HUES48 (cell line): ENCODE measurements around the gene NR3C2.
"Not testable (repeated sequence)": the region's sequence is repeated elsewhere in the genome, so short reads cannot be mapped to it uniquely, and the experiment has no call there.

Experiments
- H3K27ac ChIP-seq: one replicate; pipeline ENCODE4 v1.7.0; 2013; ENCODE audit warnings: low read depth, low read length, inconsistent platforms
- H3K27me3 ChIP-seq: 2 replicates; pipeline ENCODE4 v1.6.1; 2013; ENCODE audit warnings: mild to moderate bottlenecking, low read length; ENCODE audit not compliant: control insufficient read depth, insufficient read depth
- H3K36me3 ChIP-seq: 2 replicates; pipeline ENCODE4 v1.6.1; 2013; ENCODE audit warnings: low read length; ENCODE audit not compliant: control insufficient read depth, insufficient read depth
- H3K4me1 ChIP-seq: 2 replicates; pipeline ENCODE4 v1.6.1; 2013; ENCODE audit warnings: mild to moderate bottlenecking, low read length; ENCODE audit not compliant: control insufficient read depth, insufficient read depth
- H3K4me3 ChIP-seq: 2 replicates; pipeline ENCODE4 v1.5.1; 2013; ENCODE audit warnings: mild to moderate bottlenecking, low read depth, low read length
- H3K9ac ChIP-seq: 2 replicates; pipeline ENCODE4 v1.6.1; 2013; ENCODE audit warnings: mild to moderate bottlenecking, low read depth, low read length, moderate library complexity
- H3K9me3 ChIP-seq: 2 replicates; pipeline ENCODE4 v1.6.1; 2013; ENCODE audit warnings: low read length; ENCODE audit not compliant: control insufficient read depth, insufficient read depth

NR3C2 gene

DNA sequence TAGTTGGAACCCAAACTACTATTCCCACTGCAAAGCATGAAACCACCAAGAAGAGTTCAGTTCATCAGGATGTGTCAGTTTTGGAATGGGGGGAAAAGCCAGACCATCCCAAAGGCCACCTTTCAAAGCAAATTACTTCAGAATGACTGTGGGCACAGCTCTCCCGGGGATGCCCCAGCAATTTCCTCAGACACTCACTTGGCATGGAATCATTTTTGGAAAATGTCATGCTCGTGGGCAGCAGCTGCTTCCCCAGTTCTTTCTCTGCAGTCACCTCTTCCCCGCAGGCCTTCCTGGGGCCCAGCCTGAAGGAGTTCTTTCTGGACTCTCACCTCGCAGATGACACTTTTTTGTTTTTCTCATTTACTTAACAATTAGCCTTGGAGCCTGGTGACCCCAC lies 350.3 kb downstream of the NR3C2 start:
- H3K36me3 ChIP-seq, result no peaks in the 10 kb centered on the region
- H3K27ac ChIP-seq, result no peak overlapping the region
- H3K4me3 ChIP-seq, result no peak overlapping the region
- H3K4me1 ChIP-seq, result no peaks in the 10 kb centered on the region
- H3K9me3 ChIP-seq, result no peaks in the 10 kb centered on the region
- no peaks in the 10 kb centered on the region for H3K27me3 ChIP-seq
- H3K9ac ChIP-seq, result no peak overlapping the region

DNA sequence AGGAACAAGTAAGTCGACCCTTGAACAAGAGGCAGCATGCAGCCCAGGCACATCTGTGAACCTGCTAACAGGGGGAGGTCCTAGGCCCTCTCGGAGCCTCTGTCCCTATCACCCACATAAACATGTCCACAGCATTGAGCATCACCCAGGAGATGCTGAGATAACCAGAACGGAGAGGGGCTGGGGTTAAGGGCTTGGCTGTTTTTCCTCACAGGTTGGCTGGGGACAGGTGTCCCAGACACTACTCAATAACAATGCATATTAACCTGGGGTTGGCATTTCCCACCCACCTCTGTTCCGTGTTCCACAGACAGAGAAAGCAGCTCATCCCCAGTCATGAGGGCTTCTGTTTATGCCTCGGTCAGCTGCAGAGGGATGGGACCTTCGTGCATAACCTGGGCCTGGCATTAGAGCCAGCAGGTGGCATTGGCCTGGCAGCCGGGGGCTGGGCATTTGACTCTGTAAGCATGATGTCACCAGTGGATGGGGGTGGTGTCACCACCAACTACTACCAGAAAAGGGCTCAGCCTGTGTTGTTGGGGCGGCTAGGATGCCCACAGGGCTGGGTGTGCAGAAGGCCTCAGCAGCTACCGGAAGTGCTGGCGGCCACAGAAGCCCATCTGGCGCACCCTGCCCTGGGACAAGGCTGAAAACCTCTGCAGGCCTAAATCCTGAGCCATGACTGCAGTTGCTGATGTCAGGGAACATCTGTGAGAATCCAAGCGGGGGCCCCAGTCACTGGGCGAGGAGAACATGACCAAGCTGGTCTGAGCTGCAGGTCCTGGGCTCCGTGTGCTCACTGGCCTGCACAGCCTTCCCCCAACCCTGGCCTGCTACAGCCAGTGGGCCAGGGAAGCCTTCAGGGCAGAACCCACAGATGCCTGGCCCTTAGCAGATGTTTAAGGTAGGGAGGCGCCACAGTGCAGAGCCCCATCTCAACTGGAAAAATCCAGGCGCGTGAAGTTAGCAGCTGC lies 351.4 kb downstream of the NR3C2 start:
- no peaks in the 10 kb centered on the region for H3K27me3 ChIP-seq
- no peak overlapping the region for H3K9ac ChIP-seq
- no peak overlapping the region for H3K4me3 ChIP-seq
- no peak overlapping the region for H3K27ac ChIP-seq
- no peaks in the 10 kb centered on the region for H3K4me1 ChIP-seq
- no peaks in the 10 kb centered on the region for H3K9me3 ChIP-seq
- H3K36me3 ChIP-seq, result no peaks in the 10 kb centered on the region

DNA sequence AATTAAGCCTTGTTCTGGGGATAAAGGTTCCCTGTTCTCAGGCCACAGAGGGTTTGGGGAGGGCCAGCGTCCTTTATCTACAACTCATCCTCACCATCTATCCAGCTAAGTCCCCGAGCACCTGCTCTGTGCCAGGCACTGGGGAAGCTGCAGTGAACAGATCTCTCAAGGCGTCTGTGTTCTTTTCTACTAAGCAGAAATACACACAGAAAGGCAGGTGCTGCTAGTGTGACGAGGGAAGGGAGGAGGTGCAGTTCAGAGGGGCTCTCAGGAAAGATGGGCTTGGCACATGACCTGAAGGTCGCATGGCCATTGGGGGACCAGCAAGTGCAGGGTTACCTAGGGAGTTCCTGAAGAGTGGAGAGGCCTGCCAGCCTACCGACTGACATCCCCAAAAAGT lies 352.2 kb downstream of the NR3C2 start:
- H3K9me3 ChIP-seq, result no peaks in the 10 kb centered on the region
- no peak overlapping the region for H3K27ac ChIP-seq
- H3K4me3 ChIP-seq, result no peak overlapping the region
- H3K4me1 ChIP-seq, result no peaks in the 10 kb centered on the region
- no peaks in the 10 kb centered on the region for H3K27me3 ChIP-seq
- H3K36me3 ChIP-seq, result no peaks in the 10 kb centered on the region
- H3K9ac ChIP-seq, result no peak overlapping the region

DNA sequence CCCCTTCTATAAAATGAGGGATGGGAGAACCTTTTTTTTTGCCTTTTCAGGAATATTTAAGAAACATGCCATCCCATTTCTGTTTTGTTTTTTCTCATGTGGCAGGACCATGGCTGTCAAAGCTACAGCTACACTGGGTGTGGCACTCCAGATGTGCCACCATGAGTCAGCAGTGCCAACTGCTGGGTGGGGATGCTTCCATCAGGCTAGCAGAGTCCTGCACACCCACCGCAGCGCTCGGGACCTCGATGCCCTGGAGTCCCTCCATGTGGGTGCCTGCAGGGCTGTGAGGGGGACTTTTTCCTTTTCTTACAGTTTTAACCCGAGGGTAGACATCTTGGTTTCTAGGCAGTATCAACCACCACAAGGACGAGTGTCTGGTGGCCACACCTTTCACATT lies 352.6 kb downstream of the NR3C2 start:
- no peak overlapping the region for H3K27ac ChIP-seq
- H3K9me3 ChIP-seq, result no peaks in the 10 kb centered on the region
- no peaks in the 10 kb centered on the region for H3K4me1 ChIP-seq
- no peaks in the 10 kb centered on the region for H3K36me3 ChIP-seq
- H3K4me3 ChIP-seq, result no peak overlapping the region
- H3K9ac ChIP-seq, result no peak overlapping the region
- no peaks in the 10 kb centered on the region for H3K27me3 ChIP-seq

DNA sequence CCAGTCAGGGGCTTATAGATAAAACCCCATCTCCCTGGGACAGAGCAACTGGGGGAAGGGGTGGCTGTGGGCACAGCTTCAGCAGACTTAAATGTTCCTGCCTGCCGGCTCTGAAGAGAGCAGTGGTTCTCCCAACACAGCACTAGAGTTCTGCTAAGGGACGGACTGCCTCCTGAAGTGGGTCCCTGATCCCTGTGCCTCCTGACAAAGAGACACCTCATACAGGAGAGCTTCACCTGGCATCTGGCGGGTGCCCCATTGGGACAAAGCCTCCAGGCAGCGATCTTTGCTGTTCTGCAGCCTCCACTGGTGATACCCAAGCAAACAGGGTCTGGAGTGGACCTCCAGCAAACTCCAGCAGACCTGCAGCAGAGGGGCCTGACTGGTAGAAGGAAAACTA lies 359.1 kb downstream of the NR3C2 start:
- H3K27ac ChIP-seq, H3K9ac ChIP-seq, H3K9me3 ChIP-seq, H3K4me1 ChIP-seq, H3K27me3 ChIP-seq, H3K4me3 ChIP-seq, H3K36me3 ChIP-seq: not testable (repeated sequence)

DNA sequence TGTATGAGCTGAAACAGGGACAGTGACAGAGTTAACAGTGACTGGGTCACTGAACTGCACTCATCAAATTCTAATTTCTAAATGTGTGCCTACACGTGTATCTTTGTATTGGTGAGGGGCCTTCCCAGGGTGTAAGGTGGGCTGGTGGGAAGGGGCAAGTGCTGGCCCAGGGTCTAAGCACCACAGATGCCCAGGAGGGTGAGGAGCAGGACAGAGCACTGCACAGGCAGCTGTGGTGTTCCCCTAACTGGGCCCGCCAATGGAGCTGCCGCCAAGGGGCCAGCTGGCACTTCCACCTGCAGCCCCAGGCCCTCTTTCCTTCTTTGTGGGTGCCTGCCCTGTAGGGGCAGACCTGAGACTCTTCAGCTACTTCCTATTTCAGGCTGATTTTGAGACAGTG lies 360.5 kb downstream of the NR3C2 start:
- H3K27ac ChIP-seq, result no peak overlapping the region
- H3K4me1 ChIP-seq, result no peaks in the 10 kb centered on the region
- no peak overlapping the region for H3K4me3 ChIP-seq

DNA sequence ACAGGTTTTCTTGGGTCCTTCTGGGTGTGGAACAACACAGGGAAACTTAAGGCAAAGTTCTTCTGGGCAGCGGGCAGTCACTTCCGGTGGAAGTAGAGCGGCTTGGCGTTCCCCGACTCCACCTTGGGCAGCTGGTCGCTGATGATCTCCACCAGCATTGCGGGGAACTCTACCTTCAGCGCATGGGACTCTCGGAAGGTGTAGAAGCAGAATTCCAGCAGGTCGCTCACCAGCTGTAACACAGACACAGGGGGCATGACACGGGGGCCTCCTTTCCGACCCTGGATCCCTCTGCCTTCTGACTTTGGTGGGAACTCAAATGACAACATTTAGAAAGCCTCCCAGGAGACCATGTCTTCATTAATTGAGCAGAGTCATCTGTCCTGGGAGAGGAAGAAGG lies 360.9 kb downstream of the NR3C2 start:
- H3K9me3 ChIP-seq, result no peaks in the 10 kb centered on the region
- H3K36me3 ChIP-seq, result no peaks in the 10 kb centered on the region
- no peak overlapping the region for H3K27ac ChIP-seq
- H3K27me3 ChIP-seq, result no peaks in the 10 kb centered on the region
- no peak overlapping the region for H3K4me3 ChIP-seq
- H3K9ac ChIP-seq, result no peak overlapping the region
- no peaks in the 10 kb centered on the region for H3K4me1 ChIP-seq

More for the DNA sequence above, 360.5 kb downstream of the NR3C2 start:
- H3K27me3 ChIP-seq, result no peaks in the 10 kb centered on the region
- H3K9me3 ChIP-seq, result no peaks in the 10 kb centered on the region
- H3K36me3 ChIP-seq, result no peaks in the 10 kb centered on the region
- H3K9ac ChIP-seq, result no peak overlapping the region

DNA sequence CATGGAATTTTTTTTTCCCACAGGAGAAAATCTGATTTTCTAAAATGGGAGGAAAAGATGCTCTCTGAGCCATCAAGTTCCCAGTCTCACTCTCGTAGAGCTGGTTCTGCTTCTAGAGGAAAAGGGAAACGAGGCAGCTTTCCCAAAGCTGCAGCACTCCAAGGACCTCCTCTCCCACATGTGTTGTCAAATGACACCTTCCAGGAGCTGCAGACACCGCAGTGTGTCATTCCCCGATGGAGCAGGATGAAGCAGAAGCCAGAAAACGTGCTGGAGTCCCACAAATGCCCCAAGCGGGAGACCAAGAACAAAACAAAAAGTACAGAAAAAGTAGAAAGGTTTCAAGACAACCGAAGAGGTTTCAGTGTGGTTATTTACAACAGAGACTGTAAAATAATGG lies 362.3 kb downstream of the NR3C2 start:
- no peaks in the 10 kb centered on the region for H3K27me3 ChIP-seq
- H3K27ac ChIP-seq, result no peak overlapping the region
- H3K4me1 ChIP-seq, result no peaks in the 10 kb centered on the region
- no peaks in the 10 kb centered on the region for H3K36me3 ChIP-seq
- H3K9me3 ChIP-seq, result peaks cover 6% of the 10 kb centered on the region
- no peak overlapping the region for H3K9ac ChIP-seq
- no peak overlapping the region for H3K4me3 ChIP-seq

DNA sequence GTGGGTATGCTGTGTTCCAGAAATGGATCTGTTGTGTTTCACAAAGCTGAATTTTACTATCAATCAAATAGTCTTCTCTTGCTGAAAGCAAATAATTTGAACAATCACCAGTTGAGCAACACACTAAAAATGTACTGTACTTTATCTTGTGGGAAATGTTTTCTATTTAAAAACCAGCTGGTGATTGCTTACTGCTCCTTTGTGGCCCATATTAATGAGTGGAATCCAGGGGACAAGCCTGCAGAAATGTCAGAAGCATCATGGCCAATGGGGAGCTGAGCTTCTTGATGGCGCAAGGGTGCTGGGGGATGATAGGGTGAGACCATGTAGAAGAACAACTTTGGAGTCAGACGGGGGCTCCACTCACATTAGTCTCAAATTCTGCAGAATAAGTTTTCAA lies 364.2 kb downstream of the NR3C2 start:
- Histone ChIP-seq H3K9me3 (peaks cover 21% of the 10 kb centered on the region), H3K4me1 (no peaks in the 10 kb centered on the region), H3K27me3 (no peaks in the 10 kb centered on the region), H3K4me3 (no peak overlapping the region), H3K9ac (no peak overlapping the region), H3K36me3 (no peaks in the 10 kb centered on the region), H3K27ac (no peak overlapping the region)

DNA sequence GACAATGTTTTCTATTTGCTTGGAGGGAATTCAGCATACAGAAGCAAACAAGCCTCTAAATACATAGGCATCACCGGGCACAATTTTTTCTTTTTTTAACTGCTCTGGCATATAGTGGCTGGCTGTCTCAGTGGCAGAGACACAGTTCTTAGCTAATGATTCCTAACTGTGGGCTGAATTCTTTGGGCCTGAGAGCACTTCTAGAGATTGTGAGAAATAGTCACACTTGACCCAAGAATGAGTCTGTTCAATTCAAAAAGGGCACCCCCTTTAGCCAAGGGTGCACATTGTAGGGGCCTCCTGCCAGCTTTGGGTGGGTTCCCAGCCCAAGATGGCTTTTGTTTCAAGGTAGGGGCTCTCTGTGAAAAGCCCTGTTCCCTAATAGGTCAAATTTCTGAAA lies 364.6 kb downstream of the NR3C2 start:
- H3K4me1 ChIP-seq, result no peaks in the 10 kb centered on the region
- H3K4me3 ChIP-seq, result no peak overlapping the region
- no peak overlapping the region for H3K27ac ChIP-seq
- no peaks in the 10 kb centered on the region for H3K27me3 ChIP-seq
- no peak overlapping the region for H3K9ac ChIP-seq
- H3K36me3 ChIP-seq, result no peaks in the 10 kb centered on the region
- H3K9me3 ChIP-seq, result peaks cover 21% of the 10 kb centered on the region

DNA sequence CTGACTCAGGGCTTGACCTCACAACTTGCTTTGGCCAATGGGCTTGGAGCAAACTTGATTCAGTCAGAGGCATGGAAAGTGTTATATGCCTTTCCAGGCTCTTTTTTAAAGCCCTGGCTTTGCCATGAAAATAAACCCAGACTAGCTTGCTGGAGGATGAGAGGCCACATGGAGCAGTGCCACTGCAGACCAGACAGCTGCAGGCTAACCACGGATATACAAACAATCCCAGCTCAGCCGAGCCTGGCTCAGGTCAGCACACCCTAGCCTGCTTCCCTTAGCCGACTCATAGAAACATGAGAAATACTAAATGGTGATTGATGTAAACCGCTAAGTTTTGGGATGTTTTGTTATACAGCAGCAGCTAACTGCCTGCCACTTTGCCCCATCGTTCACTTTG lies 365.2 kb downstream of the NR3C2 start:
- no peak overlapping the region for H3K9ac ChIP-seq
- no peaks in the 10 kb centered on the region for H3K36me3 ChIP-seq

More for the DNA sequence above, 365.2 kb downstream of the NR3C2 start:
- H3K27me3 ChIP-seq, result no peaks in the 10 kb centered on the region
- H3K27ac ChIP-seq, result no peak overlapping the region
- no peak overlapping the region for H3K4me3 ChIP-seq
- H3K4me1 ChIP-seq, result no peaks in the 10 kb centered on the region
- H3K9me3 ChIP-seq, result peaks cover 21% of the 10 kb centered on the region
